CD8-positive, alpha-beta memory T cell (primary cell): ENCODE measurements around the gene EIPR1. TPM values are rescaled to one million over a fixed set of nuclear protein-coding genes. Genes with fewer than 3 reads are reported as not detected.

Source experiments
- CTCF ChIA-PET: fragments of 350-600 bp; sonication (Branson Sonifier 250); formaldehyde crosslinking; loops from one replicate; lab custom pipeline; 2021; ENCODE audit warnings: antibody characterized with exemption; lab: Charles Lee
- POLR2A ChIA-PET: fragments of 350-600 bp; sonication (Branson Sonifier 250); formaldehyde crosslinking; loops from one replicate; lab custom pipeline; 2021; ENCODE audit warnings: antibody characterized with exemption; lab: Charles Lee
- DNase-seq, 5 donors: peaks; one replicate each; pipeline versions ENCODE4 v3.0.0 to v3.0.0-alpha.2; 2020 to 2022; ENCODE audit warnings: mixed read lengths in 1 of 5
- H3K27ac ChIP-seq: one replicate; pipeline ENCODE4 v1.7.0; 2013; ENCODE audit warnings: low read depth, mild to moderate bottlenecking, low read length, moderate library complexity
- H3K27me3 ChIP-seq: 2 replicates; pipeline ENCODE4 v1.7.0; 2013; ENCODE audit warnings: low read length, mild to moderate bottlenecking; ENCODE audit not compliant: insufficient read depth, poor library complexity, severe bottlenecking
- H3K36me3 ChIP-seq: 2 replicates; pipeline ENCODE4 v1.7.0; 2013; ENCODE audit warnings: mild to moderate bottlenecking, low read length, moderate library complexity; ENCODE audit not compliant: insufficient read depth
- H3K4me1 ChIP-seq: 2 replicates; pipeline ENCODE4 v1.7.0; 2013; ENCODE audit warnings: mild to moderate bottlenecking, low read length, moderate library complexity; ENCODE audit not compliant: insufficient read depth
- H3K4me3 ChIP-seq: 2 replicates; pipeline ENCODE4 v1.7.0; 2013; ENCODE audit warnings: mild to moderate bottlenecking, low read length
- H3K9me3 ChIP-seq: 2 replicates; pipeline ENCODE4 v1.7.0; 2013; ENCODE audit warnings: mild to moderate bottlenecking, low read length
- H3K27ac Mint-ChIP-seq, 8 donors: one replicate each; pipeline ENCODE4 v1.8.0; 2020 to 2021; ENCODE audit warnings: mixed read lengths in 8 of 8, mild to moderate bottlenecking in 6 of 8, inconsistent platforms in 3 of 8, moderate library complexity in 3 of 8
- H3K27me3 Mint-ChIP-seq, 2 donors: one replicate each; pipeline ENCODE4 v1.8.0; 2020 to 2021; ENCODE audit warnings: mixed read lengths in 2 of 2, mild to moderate bottlenecking in 1 of 2, moderate library complexity in 1 of 2
- H3K36me3 Mint-ChIP-seq, 3 donors: one replicate each; pipeline ENCODE4 v1.8.0; 2020 to 2021; ENCODE audit warnings: mixed read lengths in 3 of 3, inconsistent platforms in 1 of 3, mild to moderate bottlenecking in 1 of 3
- H3K4me1 Mint-ChIP-seq, 3 donors: one replicate each; pipeline ENCODE4 v1.8.0; 2020 to 2021; ENCODE audit warnings: mixed read lengths in 3 of 3, inconsistent platforms in 1 of 3, mild to moderate bottlenecking in 1 of 3
- H3K4me3 Mint-ChIP-seq, 7 donors: one replicate each; pipeline ENCODE4 v1.8.0; 2020 to 2021; ENCODE audit warnings: mixed read lengths in 7 of 7, mild to moderate bottlenecking in 6 of 7, moderate library complexity in 4 of 7, inconsistent platforms in 2 of 7
- H3K9me3 Mint-ChIP-seq, 5 donors: one replicate each; pipeline ENCODE4 v1.8.0; 2020 to 2022; ENCODE audit warnings: mixed read lengths in 5 of 5, mild to moderate bottlenecking in 3 of 5, moderate library complexity in 2 of 5, inconsistent platforms in 1 of 5
- polyA plus RNA-seq: library from polyadenylated mRNA; unstranded; fragments of 300-500 nt; fragmentation: Illumina TruSeq; gene quantifications from one replicate; pipeline ENCODE4 v1.2.3, GENCODE V29; 2021
- total RNA-seq, 2 experiments: library from RNA; stranded (reverse); gene quantifications; one replicate each; pipeline ENCODE4 v1.2.3, GENCODE V29; 2021

EIPR1 gene
- total and polyA plus RNA-seq, 3 experiments from 2014 or later: 39.2 to 43.9 (median 41.6) TPM

GRCh38 chr2:3214065-3214464, 163.6 kb downstream of the EIPR1 start:
- no peaks in the 10 kb centered on the region for H3K27me3 ChIP-seq
- ChIA-PET POLR2A (no interaction called here), CTCF (no interaction called here)
- H3K36me3 Mint-ChIP-seq: peaks cover 20 to 35% (median 24%) of the 10 kb centered on the region in 3 donors
- no peaks in the 10 kb centered on the region for H3K27me3 Mint-ChIP-seq
- no peak overlapping the region for H3K27ac ChIP-seq
- no peak for DNase-seq
- no peak overlapping the region for H3K4me3 ChIP-seq
- H3K4me1 Mint-ChIP-seq: peaks cover 27 to 40% (median 28%) of the 10 kb centered on the region in 3 donors
- H3K4me1 ChIP-seq: peaks cover 5% of the 10 kb centered on the region
- H3K4me3 Mint-ChIP-seq: no peak overlapping the region
- H3K36me3 ChIP-seq: no peaks in the 10 kb centered on the region
- H3K9me3 Mint-ChIP-seq: no peaks in the 10 kb centered on the region
- peak overlapping the region in 1 of 8 donors; percentile 52 for H3K27ac Mint-ChIP-seq
- H3K9me3 ChIP-seq: no peaks in the 10 kb centered on the region

- no peaks in the 10 kb centered on the region for H3K27me3 Mint-ChIP-seq
- no peaks in the 10 kb centered on the region for H3K27me3 ChIP-seq
- H3K4me1 ChIP-seq: peaks cover 5% of the 10 kb centered on the region
- H3K36me3 Mint-ChIP-seq: peaks cover 20 to 44% (median 24%) of the 10 kb centered on the region in 3 donors
- peaks cover 27 to 39% (median 28%) of the 10 kb centered on the region in 3 donors for H3K4me1 Mint-ChIP-seq
- no peak overlapping the region for H3K27ac ChIP-seq
- no peak overlapping the region for H3K4me3 Mint-ChIP-seq
- POLR2A ChIA-PET: no interaction called here
- H3K9me3 Mint-ChIP-seq: no peaks in the 10 kb centered on the region
- no peaks in the 10 kb centered on the region for H3K36me3 ChIP-seq
- H3K9me3 ChIP-seq: no peaks in the 10 kb centered on the region
- no peak overlapping the region for H3K4me3 ChIP-seq
- H3K27ac Mint-ChIP-seq: no peak overlapping the region
- no peak for DNase-seq
- CTCF ChIA-PET: no interaction called here
Measured at GRCh38 chr2:3212984-3213383, 164.6 kb downstream of the EIPR1 start.

- CTCF ChIA-PET: no interaction called here
- DNase-seq: no peak
- H3K27me3 Mint-ChIP-seq: no peaks in the 10 kb centered on the region
Measured at GRCh38 chr2:3212061-3212362, 165.6 kb downstream of the EIPR1 start.

GRCh38 chr2:3211256-3212060, 166.2 kb downstream of the EIPR1 start:
- no peaks in the 10 kb centered on the region for H3K27me3 Mint-ChIP-seq
- peaks cover 11 to 24% (median 16%) of the 10 kb centered on the region in 3 donors for H3K4me1 Mint-ChIP-seq
- no peaks in the 10 kb centered on the region for H3K9me3 Mint-ChIP-seq
- Histone ChIP-seq H3K9me3 (no peaks in the 10 kb centered on the region), H3K27ac (no peak overlapping the region), H3K36me3 (no peaks in the 10 kb centered on the region), H3K27me3 (no peaks in the 10 kb centered on the region), H3K4me1 (no peaks in the 10 kb centered on the region), H3K4me3 (no peak overlapping the region)
- ChIA-PET CTCF (no interaction called here), POLR2A (no interaction called here)
- peaks cover 20 to 52% (median 26%) of the 10 kb centered on the region in 3 donors for H3K36me3 Mint-ChIP-seq
- H3K4me3 Mint-ChIP-seq: no peak overlapping the region
- no peak for DNase-seq
- H3K27ac Mint-ChIP-seq: no peak overlapping the region

More at GRCh38 chr2:3212061-3212362, 165.6 kb downstream of the EIPR1 start:
- POLR2A ChIA-PET: no interaction called here
- Mint-ChIP-seq H3K9me3 (no peaks in the 10 kb centered on the region), H3K4me3 (no peak overlapping the region), H3K36me3 (peaks cover 20 to 48% (median 24%) of the 10 kb centered on the region in 3 donors), H3K4me1 (peaks cover 17 to 29% (median 21%) of the 10 kb centered on the region in 3 donors), H3K27ac (no peak overlapping the region)
- no peaks in the 10 kb centered on the region for H3K9me3 ChIP-seq
- H3K27ac ChIP-seq: no peak overlapping the region
- no peak overlapping the region for H3K4me3 ChIP-seq
- H3K4me1 ChIP-seq: no peaks in the 10 kb centered on the region
- no peaks in the 10 kb centered on the region for H3K36me3 ChIP-seq
- H3K27me3 ChIP-seq: no peaks in the 10 kb centered on the region

- Mint-ChIP-seq H3K36me3 (peaks cover 20 to 57% (median 30%) of the 10 kb centered on the region in 3 donors), H3K27me3 (no peaks in the 10 kb centered on the region), H3K4me1 (peaks cover 4 to 17% (median 10%) of the 10 kb centered on the region in 3 donors), H3K4me3 (no peak overlapping the region), H3K27ac (peak overlapping the region in 1 of 8 donors; percentile 28), H3K9me3 (no peaks in the 10 kb centered on the region)
- Histone ChIP-seq H3K27me3 (no peaks in the 10 kb centered on the region), H3K36me3 (no peaks in the 10 kb centered on the region), H3K9me3 (no peaks in the 10 kb centered on the region), H3K4me3 (no peak overlapping the region), H3K27ac (no peak overlapping the region), H3K4me1 (no peaks in the 10 kb centered on the region)
- DNase-seq: no peak
- CTCF ChIA-PET: no interaction called here
- POLR2A ChIA-PET: no interaction called here
Measured at GRCh38 chr2:3210257-3210656, 167.4 kb downstream of the EIPR1 start.

- Histone ChIP-seq H3K4me1 (no peaks in the 10 kb centered on the region), H3K27me3 (no peaks in the 10 kb centered on the region), H3K27ac (no peak overlapping the region), H3K4me3 (no peak overlapping the region), H3K36me3 (no peaks in the 10 kb centered on the region), H3K9me3 (no peaks in the 10 kb centered on the region)
- Mint-ChIP-seq H3K4me3 (no peak overlapping the region), H3K36me3 (peaks cover 20 to 61% (median 32%) of the 10 kb centered on the region in 3 donors), H3K4me1 (peaks cover 4 to 9% (median 4%) of the 10 kb centered on the region in 3 donors), H3K27ac (no peak overlapping the region), H3K9me3 (no peaks in the 10 kb centered on the region), H3K27me3 (no peaks in the 10 kb centered on the region)
- ChIA-PET POLR2A (no interaction called here), CTCF (no interaction called here)
- no peak for DNase-seq
Measured at GRCh38 chr2:3209258-3209657, 168.4 kb downstream of the EIPR1 start.

- ChIA-PET POLR2A (no interaction called here), CTCF (interaction anchor here (1.8 kb wide), 1 partner anchor 9 kb away, joined by 8 read pairs; no protein-coding TSS in a partner anchor)
- H3K4me3 Mint-ChIP-seq: no peak overlapping the region
- peaks cover 19 to 58% (median 30%) of the 10 kb centered on the region in 3 donors for H3K36me3 Mint-ChIP-seq
- Histone ChIP-seq H3K27ac (no peak overlapping the region), H3K4me3 (no peak overlapping the region), H3K4me1 (no peaks in the 10 kb centered on the region), H3K9me3 (no peaks in the 10 kb centered on the region), H3K27me3 (no peaks in the 10 kb centered on the region), H3K36me3 (no peaks in the 10 kb centered on the region)
- no peaks in the 10 kb centered on the region for H3K9me3 Mint-ChIP-seq
- H3K4me1 Mint-ChIP-seq: peaks cover 0 to 6% (median 4%) of the 10 kb centered on the region in 3 donors
- no peak for DNase-seq
- H3K27me3 Mint-ChIP-seq: no peaks in the 10 kb centered on the region
- H3K27ac Mint-ChIP-seq: no peak overlapping the region
Measured at GRCh38 chr2:3208591-3208990, 169.0 kb downstream of the EIPR1 start.

GRCh38 chr2:3208179-3208578, 169.4 kb downstream of the EIPR1 start:
- ChIA-PET POLR2A (no interaction called here), CTCF (interaction anchor here (1.8 kb wide), 1 partner anchor 9 kb away, joined by 8 read pairs; no protein-coding TSS in a partner anchor)
- DNase-seq: no peak
- peak overlapping the region in 1 of 8 donors; percentile 47 for H3K27ac Mint-ChIP-seq
- no peak overlapping the region for H3K4me3 Mint-ChIP-seq
- Histone ChIP-seq H3K27me3 (no peaks in the 10 kb centered on the region), H3K9me3 (no peaks in the 10 kb centered on the region), H3K4me3 (no peak overlapping the region), H3K27ac (no peak overlapping the region), H3K4me1 (no peaks in the 10 kb centered on the region), H3K36me3 (no peaks in the 10 kb centered on the region)
- H3K27me3 Mint-ChIP-seq: no peaks in the 10 kb centered on the region
- H3K9me3 Mint-ChIP-seq: no peaks in the 10 kb centered on the region
- peaks cover 0 to 6% (median 4%) of the 10 kb centered on the region in 3 donors for H3K4me1 Mint-ChIP-seq
- H3K36me3 Mint-ChIP-seq: peaks cover 17 to 56% (median 27%) of the 10 kb centered on the region in 3 donors
